Measurements from ENCODE around the gene SLCO3A1. TPM values are rescaled to one million over a fixed set of nuclear protein-coding genes. Genes with fewer than 3 reads are reported as not detected.

SLCO3A1 gene
- total RNA-seq, 2 experiments from 2014 or later, result 8.5 to 40.0 TPM

- intact Hi-C loops (cut with micrococcal nuclease; ENCODE audit: unreplicated experiment), result no loop called here
- Histone ChIP-seq H3K4me2 (ENCODE audit: low read length) (no peak overlapping the region), H3K27ac (ENCODE audit: low read depth, low read length, poor library complexity, severe bottlenecking) (no peak overlapping the region), H3K9me3 (ENCODE audit: low read length) (peaks cover 5% of the 10 kb centered on the region; the same call in 1 of the 2 replicates), H4K20me1 (ENCODE audit: insufficient read depth, low read length) (no peaks in the 10 kb centered on the region; the same call in 1 of the 2 replicates), H3K79me2 (ENCODE audit: insufficient read depth, low read depth, low read length) (peaks cover 19% of the 10 kb centered on the region; the same call in 1 of the 2 replicates), H3K4me1 (ENCODE audit: insufficient read depth, low read length, poor library complexity, severe bottlenecking) (peaks cover 9% of the 10 kb centered on the region), H3K9me2 (ENCODE audit: insufficient read depth, low read length) (no peaks in the 10 kb centered on the region), H3K36me3 (ENCODE audit: insufficient read depth, low read length) (peaks cover 22% of the 10 kb centered on the region), H2AFZ (ENCODE audit: low read length) (no peak overlapping the region), H3K4me3 (ENCODE audit: low read depth, low read length, poor library complexity, severe bottlenecking) (no peak overlapping the region)
- no TSS peak for BruUV-seq (replicated peaks)
- CTCF ChIA-PET (ENCODE audit: unreplicated experiment), result interaction anchor here (0.6 kb wide), 1 partner anchor 10 kb away, joined by 3 read pairs; no protein-coding TSS in a partner anchor
- DNase-seq (ENCODE audit: low spot score), result no peak
- TF ChIP-seq EZH2phosphoT487 (IDR thresholded peaks at IDR 0.05; ENCODE audit: borderline replicate concordance, low read depth, low read length) (no peak), CTCF (conservative IDR thresholded peaks at IDR 0.05; ENCODE audit: low read length) (no peak)
- POLR2A ChIA-PET, result interaction anchor here (1.0 kb wide), 1 partner anchor 12 kb away, joined by 3 read pairs; no protein-coding TSS in a partner anchor
Measured at GRCh38 chr15:91874992-91875660, 21.6 kb downstream of the SLCO3A1 start.

GRCh38 chr15:91876187-91876586, 22.7 kb downstream of the SLCO3A1 start:
- DNase-seq (ENCODE audit: low spot score), result no peak
- H3K27ac ChIP-seq (ENCODE audit: low read depth, low read length, poor library complexity, severe bottlenecking), result no peak overlapping the region
- TF ChIP-seq CTCF (conservative IDR thresholded peaks at IDR 0.05; ENCODE audit: low read length) (no peak), EZH2phosphoT487 (IDR thresholded peaks at IDR 0.05; ENCODE audit: borderline replicate concordance, low read depth, low read length) (no peak)
- no peak overlapping the region for H2AFZ ChIP-seq (ENCODE audit: low read length)
- H4K20me1 ChIP-seq (ENCODE audit: insufficient read depth, low read length), result no peaks in the 10 kb centered on the region; the same call in 1 of the 2 replicates
- ChIA-PET POLR2A (interaction anchor here (0.7 kb wide), 1 partner anchor 18 kb away, joined by 3 read pairs; no protein-coding TSS in a partner anchor), CTCF (ENCODE audit: unreplicated experiment) (no interaction called here)
- peaks cover 8% of the 10 kb centered on the region; the same call in 1 of the 2 replicates for H3K79me2 ChIP-seq (ENCODE audit: insufficient read depth, low read depth, low read length)
- no TSS peak for BruUV-seq (replicated peaks)
- H3K9me2 ChIP-seq (ENCODE audit: insufficient read depth, low read length), result no peaks in the 10 kb centered on the region
- H3K4me2 ChIP-seq (ENCODE audit: low read length), result no peak overlapping the region
- H3K4me1 ChIP-seq (ENCODE audit: insufficient read depth, low read length, poor library complexity, severe bottlenecking), result peaks cover 1% of the 10 kb centered on the region
- H3K9me3 ChIP-seq (ENCODE audit: low read length), result no peaks in the 10 kb centered on the region
- no peak overlapping the region for H3K4me3 ChIP-seq (ENCODE audit: low read depth, low read length, poor library complexity, severe bottlenecking)
- peaks cover 22% of the 10 kb centered on the region for H3K36me3 ChIP-seq (ENCODE audit: insufficient read depth, low read length)
- intact Hi-C loops (cut with micrococcal nuclease; ENCODE audit: unreplicated experiment), result no loop called here

GRCh38 chr15:91878319-91878870, 24.9 kb downstream of the SLCO3A1 start:
- H3K27ac ChIP-seq (ENCODE audit: low read depth, low read length, poor library complexity, severe bottlenecking), result no peak overlapping the region
- BruUV-seq (replicated peaks), result no TSS peak
- H3K4me1 ChIP-seq (ENCODE audit: insufficient read depth, low read length, poor library complexity, severe bottlenecking), result no peaks in the 10 kb centered on the region
- H3K79me2 ChIP-seq (ENCODE audit: insufficient read depth, low read depth, low read length), result no peaks in the 10 kb centered on the region
- H3K9me2 ChIP-seq (ENCODE audit: insufficient read depth, low read length), result no peaks in the 10 kb centered on the region
- intact Hi-C loops (cut with micrococcal nuclease; ENCODE audit: unreplicated experiment), result no loop called here
- no peak overlapping the region for H3K4me3 ChIP-seq (ENCODE audit: low read depth, low read length, poor library complexity, severe bottlenecking)
- DNase-seq (ENCODE audit: low spot score), result no peak
- ChIA-PET CTCF (ENCODE audit: unreplicated experiment) (no interaction called here), POLR2A (interaction anchor here (0.7 kb wide), 1 partner anchor 71 kb away, joined by 3 read pairs; no protein-coding TSS in a partner anchor)
- H3K4me2 ChIP-seq (ENCODE audit: low read length), result no peak overlapping the region
- no peaks in the 10 kb centered on the region for H3K9me3 ChIP-seq (ENCODE audit: low read length)
- H4K20me1 ChIP-seq (ENCODE audit: insufficient read depth, low read length), result no peaks in the 10 kb centered on the region; the same call in 1 of the 2 replicates
- H3K36me3 ChIP-seq (ENCODE audit: insufficient read depth, low read length), result peaks cover 18% of the 10 kb centered on the region
- no peak overlapping the region for H2AFZ ChIP-seq (ENCODE audit: low read length)
- TF ChIP-seq CTCF (conservative IDR thresholded peaks at IDR 0.05; ENCODE audit: low read length) (no peak), EZH2phosphoT487 (IDR thresholded peaks at IDR 0.05; ENCODE audit: borderline replicate concordance, low read depth, low read length) (no peak)
